Activated T-helper 17 cell treated with anti-CD3 and anti-CD28 coated beads, Interleukin-2, amount 50 U/mL, for 72 hours (primary cell): ENCODE measurements around the gene PDLIM3. TPM values are rescaled to one million over a fixed set of nuclear protein-coding genes. Genes with fewer than 3 reads are reported as not detected.
"Not testable (repeated sequence)": the region's sequence is repeated elsewhere in the genome, so short reads cannot be mapped to it uniquely, and the experiment has no call there.

Experiments
- ATAC-seq: fragments of 150-1000 bp; cut with Tn5 transposase; replicated peaks from 2 replicates; pipeline ENCODE4 v1.10.0; 2021; ENCODE audit warnings: mild to moderate bottlenecking, moderate library complexity
- H3K27ac Mint-ChIP-seq: one replicate; pipeline ENCODE4 v1.8.0; 2022; ENCODE audit warnings: mixed read lengths
- H3K27me3 Mint-ChIP-seq: one replicate; pipeline ENCODE4 v1.8.0; 2022; ENCODE audit warnings: mixed read lengths
- H3K36me3 Mint-ChIP-seq: one replicate; pipeline ENCODE4 v1.8.0; 2022; ENCODE audit warnings: low read depth, mild to moderate bottlenecking, mixed read lengths
- H3K4me1 Mint-ChIP-seq: one replicate; pipeline ENCODE4 v1.8.0; 2022; ENCODE audit warnings: mixed read lengths
- H3K4me3 Mint-ChIP-seq: one replicate; pipeline ENCODE4 v1.8.0; 2022; ENCODE audit warnings: mild to moderate bottlenecking, mixed read lengths
- H3K9me3 Mint-ChIP-seq: one replicate; pipeline ENCODE4 v1.8.0; 2022; ENCODE audit warnings: mixed read lengths
- total RNA-seq, 2 donors: library from RNA; stranded (reverse); gene quantifications; one replicate each; pipeline ENCODE4 v1.2.3, GENCODE V29; 2022

Gene PDLIM3
- total RNA-seq, 2 donors from 2014 or later: not detected

DNA sequence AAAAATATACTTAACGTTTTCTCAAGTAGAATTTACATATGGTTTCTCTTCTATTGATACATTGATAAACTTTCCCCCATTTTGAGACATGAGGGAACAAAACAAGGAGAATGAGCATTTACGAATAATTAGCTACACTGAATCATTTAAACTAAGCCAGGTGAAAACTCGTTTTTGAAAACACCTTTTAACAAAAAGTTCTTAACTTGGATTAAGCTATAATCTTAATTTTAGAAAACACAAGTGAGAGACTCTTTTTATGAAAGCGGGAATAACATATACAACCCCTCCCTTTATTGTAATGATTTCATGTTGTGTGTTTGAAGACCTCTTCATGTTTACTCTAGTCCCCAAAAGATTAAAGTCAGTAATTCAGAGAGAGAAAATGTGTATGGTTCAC is 20.1 kb downstream of the PDLIM3 start:
- peaks cover 43% of the 10 kb centered on the region for H3K27me3 Mint-ChIP-seq
- H3K9me3 Mint-ChIP-seq: no peaks in the 10 kb centered on the region
- H3K4me1 Mint-ChIP-seq: peaks cover 12% of the 10 kb centered on the region
- H3K4me3 Mint-ChIP-seq: no peak overlapping the region
- no peaks in the 10 kb centered on the region for H3K36me3 Mint-ChIP-seq
- H3K27ac Mint-ChIP-seq: no peak overlapping the region
- ATAC-seq: no peak

DNA sequence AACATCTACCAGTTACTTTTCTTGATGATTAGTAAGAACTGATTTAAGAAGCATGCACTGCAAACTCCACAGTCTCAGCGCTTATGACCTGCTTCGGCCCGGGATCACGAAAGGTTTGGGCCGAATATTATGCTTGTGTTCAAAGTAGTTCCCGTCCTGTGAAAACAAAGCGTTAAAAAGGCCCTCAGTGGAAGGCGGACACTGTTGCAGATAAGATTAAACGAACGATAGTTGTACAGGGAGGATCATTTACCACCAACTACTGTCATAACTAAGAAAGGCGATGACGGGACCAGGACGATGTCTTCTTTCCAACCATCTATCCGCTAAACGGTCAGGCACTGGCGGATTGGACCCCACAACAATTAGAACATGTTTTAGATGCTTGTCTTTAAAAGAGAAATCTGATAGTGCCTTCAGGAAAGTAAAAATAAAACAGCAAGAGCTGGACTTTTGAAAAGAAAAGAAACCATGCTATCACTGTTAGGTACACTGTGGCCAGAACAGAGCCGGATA is 21.1 kb downstream of the PDLIM3 start:
- peaks cover 12% of the 10 kb centered on the region for H3K4me1 Mint-ChIP-seq
- ATAC-seq: no peak
- peaks cover 47% of the 10 kb centered on the region for H3K27me3 Mint-ChIP-seq
- H3K27ac Mint-ChIP-seq: no peak overlapping the region
- peak overlapping the region; percentile 46 for H3K4me3 Mint-ChIP-seq
- no peaks in the 10 kb centered on the region for H3K36me3 Mint-ChIP-seq
- no peaks in the 10 kb centered on the region for H3K9me3 Mint-ChIP-seq

DNA sequence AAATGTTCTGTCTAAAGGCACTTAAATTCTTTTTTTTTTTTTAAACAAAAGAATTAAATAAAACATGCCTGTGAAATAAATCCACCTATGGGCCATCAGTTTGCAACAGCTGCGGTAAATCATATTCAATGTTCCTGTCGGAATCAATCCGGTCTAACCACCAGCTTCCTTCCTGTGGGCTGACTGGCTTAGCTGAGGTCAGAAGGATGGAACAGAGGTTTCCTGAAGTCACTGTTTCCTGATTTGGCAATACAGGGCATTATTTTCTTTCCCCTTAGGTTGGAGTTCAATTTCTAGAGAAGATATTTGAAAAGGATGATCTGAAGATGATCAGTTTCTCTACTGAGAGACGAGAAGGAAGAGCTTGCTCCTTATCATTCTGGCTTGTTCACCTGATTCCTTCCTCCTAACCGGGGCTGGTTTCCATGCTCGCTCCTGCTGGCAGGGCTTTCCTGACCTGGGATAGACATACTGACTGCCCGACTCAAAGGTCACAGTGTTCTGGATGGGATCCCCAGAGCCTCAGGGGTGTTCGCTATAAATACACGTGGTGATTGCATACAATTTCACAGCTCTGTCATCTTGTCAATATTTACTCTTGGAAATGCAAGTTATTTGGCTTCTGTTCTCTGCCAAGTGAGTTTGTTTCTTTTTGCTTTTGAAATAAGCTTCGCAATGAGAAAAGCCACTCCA is 21.7 kb downstream of the PDLIM3 start:
- Mint-ChIP-seq H3K27me3 (peaks cover 47% of the 10 kb centered on the region), H3K4me3 (peak overlapping the region; percentile 46), H3K27ac (no peak overlapping the region), H3K9me3 (no peaks in the 10 kb centered on the region), H3K4me1 (peaks cover 12% of the 10 kb centered on the region), H3K36me3 (no peaks in the 10 kb centered on the region)
- ATAC-seq: no peak

DNA sequence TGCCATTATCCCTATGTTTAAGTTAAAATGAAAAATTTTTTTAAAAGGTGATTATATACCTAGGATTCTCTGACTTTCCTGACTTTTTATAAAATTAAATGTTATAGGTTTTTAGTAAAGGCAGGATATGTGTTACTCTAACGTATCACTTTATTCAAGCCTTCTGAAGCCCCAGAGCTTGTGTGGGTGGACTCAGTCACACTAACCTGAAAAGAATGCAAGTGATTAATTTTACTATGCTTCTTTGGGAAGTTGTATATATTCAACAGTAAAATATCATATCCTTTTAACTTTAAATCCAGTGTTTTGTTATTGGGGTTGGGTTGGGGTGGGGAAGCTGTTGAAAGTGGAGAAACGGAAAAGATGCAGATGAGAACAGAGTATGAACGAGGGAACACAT is 22.8 kb downstream of the PDLIM3 start:
- Mint-ChIP-seq H3K4me1 (peaks cover 12% of the 10 kb centered on the region), H3K36me3 (no peaks in the 10 kb centered on the region), H3K9me3 (no peaks in the 10 kb centered on the region), H3K4me3 (peak overlapping the region; percentile 46), H3K27ac (no peak overlapping the region), H3K27me3 (peaks cover 50% of the 10 kb centered on the region)
- no peak for ATAC-seq

DNA sequence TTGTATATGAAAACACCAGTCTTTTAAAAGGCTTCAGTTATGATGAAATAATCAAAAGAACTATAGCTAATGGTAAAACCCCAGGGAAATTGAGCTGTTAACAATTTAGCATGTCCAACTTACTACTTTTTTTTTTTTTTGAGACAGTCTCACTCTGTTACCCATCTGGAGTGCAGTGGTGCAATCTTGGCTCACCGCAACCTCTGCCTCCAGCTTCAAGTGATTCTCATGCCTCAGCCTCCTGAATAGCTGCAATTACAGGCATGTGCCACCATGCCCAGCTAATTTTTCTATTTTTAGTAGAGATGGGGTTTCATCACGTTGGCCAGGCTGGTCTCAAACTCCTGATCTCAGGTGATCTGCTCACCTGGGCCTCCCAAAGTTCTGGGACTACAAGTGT is 24.1 kb downstream of the PDLIM3 start:
- H3K4me3 Mint-ChIP-seq, ATAC-seq, H3K27ac Mint-ChIP-seq, H3K9me3 Mint-ChIP-seq, H3K36me3 Mint-ChIP-seq: not testable (repeated sequence)
- H3K4me1 Mint-ChIP-seq: peaks cover 12% of the 10 kb centered on the region
- H3K27me3 Mint-ChIP-seq: peaks cover 45% of the 10 kb centered on the region

DNA sequence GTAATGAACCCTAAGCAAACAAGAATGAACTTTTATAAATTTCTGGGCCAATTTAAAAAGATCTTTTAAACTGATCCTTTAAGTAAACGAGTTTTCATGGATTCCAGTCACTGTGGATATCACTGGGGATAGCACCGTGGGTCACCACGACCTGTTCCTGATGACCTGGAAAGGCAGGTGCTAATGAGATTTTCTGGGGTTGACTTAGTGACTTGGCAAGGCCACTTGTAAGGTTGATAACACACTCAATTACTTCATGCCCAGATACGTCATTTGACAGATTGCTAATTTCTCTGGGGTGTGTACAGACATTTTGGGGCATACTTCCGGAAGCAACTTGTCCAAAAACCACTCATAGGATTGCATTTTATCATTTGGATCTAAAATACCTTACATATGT is 24.5 kb downstream of the PDLIM3 start:
- Mint-ChIP-seq H3K9me3 (no peaks in the 10 kb centered on the region), H3K4me1 (peaks cover 12% of the 10 kb centered on the region), H3K4me3 (no peak overlapping the region), H3K27me3 (peaks cover 45% of the 10 kb centered on the region), H3K27ac (no peak overlapping the region), H3K36me3 (no peaks in the 10 kb centered on the region)
- ATAC-seq: no peak

DNA sequence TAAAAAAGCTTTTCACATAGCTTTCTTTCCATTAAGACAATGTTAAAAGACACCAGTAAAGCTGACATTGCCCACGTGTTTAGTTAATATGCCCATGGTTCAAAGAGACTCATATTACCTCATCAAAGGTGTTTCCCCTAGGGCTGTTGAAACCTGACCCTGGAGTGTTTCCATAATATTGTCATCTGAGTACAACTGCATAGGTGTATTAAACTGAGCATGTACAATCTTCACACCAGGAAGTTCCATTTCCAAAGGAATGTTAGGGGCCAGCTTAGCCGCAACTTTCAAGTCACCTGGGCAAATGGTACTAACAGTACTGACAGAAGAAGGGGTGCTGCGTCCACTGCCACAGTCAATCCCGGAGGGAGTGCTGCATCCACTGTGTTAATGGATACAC is 27.1 kb downstream of the PDLIM3 start:
- no peaks in the 10 kb centered on the region for H3K36me3 Mint-ChIP-seq
- peaks cover 4% of the 10 kb centered on the region for H3K4me1 Mint-ChIP-seq
- H3K27me3 Mint-ChIP-seq: peaks cover 32% of the 10 kb centered on the region
- H3K9me3 Mint-ChIP-seq: no peaks in the 10 kb centered on the region
- no peak overlapping the region for H3K27ac Mint-ChIP-seq
- no peak overlapping the region for H3K4me3 Mint-ChIP-seq
- ATAC-seq: no peak

DNA sequence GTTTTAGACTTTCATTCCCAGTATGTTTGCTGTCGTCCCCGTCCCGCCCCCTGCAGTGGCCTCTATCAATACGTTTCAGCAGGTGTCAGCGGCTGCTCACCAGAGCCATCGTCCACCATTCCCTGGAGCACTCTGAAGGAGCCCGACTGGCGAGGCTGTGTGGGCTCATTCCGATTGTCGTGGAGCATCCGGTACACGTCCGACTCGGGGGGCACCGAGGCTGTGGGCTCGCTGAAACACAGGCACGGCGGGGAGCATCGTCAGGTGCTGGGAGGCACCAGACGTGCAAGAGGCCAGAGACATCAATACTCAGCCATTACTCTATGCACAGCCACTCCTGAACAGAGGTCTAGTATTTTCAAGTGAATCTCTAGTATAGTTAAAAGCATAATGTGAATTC is 28.9 kb downstream of the PDLIM3 start:
- no peaks in the 10 kb centered on the region for H3K9me3 Mint-ChIP-seq
- no peaks in the 10 kb centered on the region for H3K4me1 Mint-ChIP-seq
- no peak for ATAC-seq
- no peak overlapping the region for H3K27ac Mint-ChIP-seq
- H3K27me3 Mint-ChIP-seq: peaks cover 18% of the 10 kb centered on the region
- no peaks in the 10 kb centered on the region for H3K36me3 Mint-ChIP-seq
- no peak overlapping the region for H3K4me3 Mint-ChIP-seq

DNA sequence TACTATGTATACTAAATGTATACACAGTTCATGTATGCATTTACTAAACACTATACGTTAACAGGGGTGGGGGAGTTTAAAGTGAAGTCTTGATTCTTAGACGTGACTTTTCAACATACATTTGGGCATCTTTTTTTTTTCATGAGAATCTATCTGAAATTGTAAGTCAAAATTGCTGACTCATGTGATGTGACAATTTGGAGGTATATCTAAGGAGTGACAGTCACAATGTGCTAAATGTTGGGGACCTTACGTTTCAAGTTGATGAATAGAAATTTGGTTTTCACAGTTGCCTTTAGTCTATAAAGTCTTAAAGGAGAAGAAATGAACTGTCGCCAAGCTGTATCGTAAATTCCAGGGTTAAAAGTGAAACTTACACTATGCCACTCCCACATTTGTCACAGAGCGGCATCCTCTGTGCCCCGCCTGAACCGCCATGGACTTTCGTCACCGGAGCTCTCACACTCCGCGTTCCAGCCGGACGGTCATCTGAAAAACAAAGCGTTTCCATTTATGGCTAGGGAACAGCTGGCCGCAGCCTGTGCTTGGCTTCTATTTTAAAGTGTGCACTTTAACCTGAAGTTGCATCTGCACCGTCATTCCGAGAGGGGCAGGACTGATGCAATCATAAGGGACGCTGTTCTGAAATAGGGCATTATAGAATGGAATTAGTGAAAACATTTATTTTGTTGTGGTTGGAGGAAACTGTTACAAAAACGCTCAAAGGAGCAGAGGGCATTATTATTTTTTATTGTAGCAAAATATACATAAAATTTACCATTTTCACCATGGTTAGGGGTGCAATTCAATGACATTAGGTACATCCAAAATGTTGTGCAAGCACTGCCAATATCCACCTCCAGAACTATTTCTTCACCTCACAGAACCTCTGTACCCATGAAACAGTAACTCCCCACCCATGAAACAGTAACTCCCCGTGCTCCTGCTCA is 30.9 kb downstream of the PDLIM3 start:
- Mint-ChIP-seq H3K4me1 (no peaks in the 10 kb centered on the region), H3K4me3 (no peak overlapping the region), H3K27me3 (peaks cover 16% of the 10 kb centered on the region), H3K36me3 (no peaks in the 10 kb centered on the region), H3K9me3 (no peaks in the 10 kb centered on the region), H3K27ac (no peak overlapping the region)
- ATAC-seq: no peak

DNA sequence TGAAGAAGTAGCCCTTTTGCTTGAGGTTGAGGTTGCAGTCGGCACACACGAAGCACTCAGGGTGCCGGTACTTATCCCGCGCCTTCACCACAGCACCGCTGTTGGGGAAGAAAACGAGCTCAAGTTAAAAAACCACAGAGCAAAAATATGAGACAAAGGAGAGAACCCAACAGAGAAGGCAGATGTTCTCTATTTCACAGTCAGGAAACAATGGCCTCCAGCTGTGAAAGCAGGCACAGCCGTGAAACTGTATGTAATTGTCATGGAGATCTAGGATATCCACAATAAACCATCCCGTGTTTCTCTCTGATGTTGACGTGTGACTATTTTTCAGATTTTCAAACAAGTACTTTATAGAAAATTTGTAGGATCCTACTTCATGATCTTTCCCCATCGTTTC is 32.9 kb downstream of the PDLIM3 start:
- Mint-ChIP-seq H3K27me3 (peaks cover 13% of the 10 kb centered on the region), H3K36me3 (no peaks in the 10 kb centered on the region), H3K9me3 (no peaks in the 10 kb centered on the region), H3K4me1 (no peaks in the 10 kb centered on the region), H3K27ac (no peak overlapping the region), H3K4me3 (no peak overlapping the region)
- ATAC-seq: no peak

DNA sequence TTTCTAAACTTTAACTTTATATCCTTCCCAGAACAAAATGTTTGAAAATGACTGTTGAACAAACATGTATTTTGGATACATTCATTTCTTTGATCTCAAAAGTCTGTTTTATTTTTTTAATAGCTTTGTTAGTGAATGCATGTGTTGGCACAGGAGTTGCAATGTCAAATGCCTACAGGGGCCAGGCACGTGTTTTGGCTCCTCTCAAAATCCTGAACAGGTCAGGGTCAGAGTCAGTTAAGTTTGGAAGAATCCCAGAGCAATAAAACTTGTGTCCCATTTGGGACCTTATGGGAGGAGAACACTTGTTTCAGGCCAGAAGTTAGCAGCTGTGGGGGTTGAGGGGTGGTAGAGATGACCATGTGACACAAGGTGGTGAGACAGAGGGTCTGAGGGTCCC is 34.7 kb downstream of the PDLIM3 start:
- H3K36me3 Mint-ChIP-seq: no peaks in the 10 kb centered on the region
- H3K27me3 Mint-ChIP-seq: peaks cover 13% of the 10 kb centered on the region
- ATAC-seq: no peak
- H3K27ac Mint-ChIP-seq: no peak overlapping the region
- no peak overlapping the region for H3K4me3 Mint-ChIP-seq
- H3K4me1 Mint-ChIP-seq: no peaks in the 10 kb centered on the region
- no peaks in the 10 kb centered on the region for H3K9me3 Mint-ChIP-seq

DNA sequence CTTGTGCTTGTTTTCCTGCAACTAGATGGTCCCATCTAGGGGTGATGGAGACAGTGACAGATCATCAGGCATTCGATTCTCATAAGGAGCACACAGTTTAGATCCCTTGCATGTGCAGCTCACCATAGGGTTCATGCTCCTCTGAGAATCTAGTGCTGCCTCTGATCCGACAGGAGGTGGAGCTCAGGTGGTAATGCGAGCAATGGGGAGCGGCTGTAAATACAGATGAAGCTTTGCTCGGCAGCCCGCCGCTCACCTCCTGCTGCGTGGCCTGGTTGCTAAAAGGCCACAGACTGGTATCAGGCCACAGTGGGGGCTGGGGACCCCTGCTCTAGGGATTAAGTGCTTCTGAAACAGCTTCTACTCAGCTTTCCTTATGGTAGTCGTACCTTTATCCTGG is 35.3 kb downstream of the PDLIM3 start:
- H3K27ac Mint-ChIP-seq: no peak overlapping the region
- no peaks in the 10 kb centered on the region for H3K36me3 Mint-ChIP-seq
- H3K27me3 Mint-ChIP-seq: peaks cover 13% of the 10 kb centered on the region
- no peaks in the 10 kb centered on the region for H3K9me3 Mint-ChIP-seq
- ATAC-seq: no peak
- H3K4me3 Mint-ChIP-seq: no peak overlapping the region
- no peaks in the 10 kb centered on the region for H3K4me1 Mint-ChIP-seq

DNA sequence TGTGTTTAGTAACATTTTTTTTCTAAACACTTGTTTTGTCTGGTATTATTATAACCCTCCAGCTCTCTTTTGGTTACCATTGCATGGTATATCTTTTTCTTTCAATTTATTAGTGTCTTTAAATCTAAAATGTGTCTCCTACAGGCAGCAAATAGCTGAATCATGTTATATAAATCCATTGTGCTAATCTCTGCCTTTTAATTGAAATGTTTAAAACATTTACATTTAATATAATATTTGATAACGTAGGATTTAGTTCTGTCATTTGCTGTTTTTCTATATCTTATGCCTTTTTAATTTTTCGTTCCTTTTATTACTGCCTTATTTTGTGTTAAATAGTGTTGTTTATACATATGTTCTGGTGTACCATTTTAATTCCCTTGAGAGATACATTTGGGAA is 46.7 kb downstream of the PDLIM3 start:
- no peak for ATAC-seq
- H3K36me3 Mint-ChIP-seq: no peaks in the 10 kb centered on the region
- H3K4me1 Mint-ChIP-seq: no peaks in the 10 kb centered on the region
- H3K4me3 Mint-ChIP-seq: no peak overlapping the region
- peaks cover 37% of the 10 kb centered on the region for H3K27me3 Mint-ChIP-seq
- peaks cover 14% of the 10 kb centered on the region for H3K9me3 Mint-ChIP-seq
- H3K27ac Mint-ChIP-seq: no peak overlapping the region

DNA sequence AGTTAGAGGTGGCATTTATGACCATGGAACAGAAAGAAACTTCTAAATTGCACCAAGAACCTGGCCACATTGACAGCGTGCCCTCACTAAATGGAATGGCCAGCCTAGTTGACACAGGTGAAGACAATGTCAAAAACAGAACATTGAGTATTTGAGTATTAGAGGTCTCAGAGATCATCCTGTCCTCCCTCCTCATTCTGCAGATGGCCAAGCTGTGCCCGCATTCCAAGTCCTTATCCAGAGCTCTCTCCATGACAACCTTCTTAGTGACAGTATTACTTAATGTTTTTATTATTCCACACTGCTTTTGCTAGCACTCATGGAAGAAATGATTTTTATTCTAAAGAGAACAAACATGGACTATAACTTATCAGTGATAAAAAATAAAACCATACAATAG is 53.9 kb downstream of the PDLIM3 start:
- Mint-ChIP-seq H3K27me3 (peaks cover 35% of the 10 kb centered on the region), H3K4me1 (no peaks in the 10 kb centered on the region), H3K36me3 (no peaks in the 10 kb centered on the region), H3K27ac (no peak overlapping the region), H3K9me3 (no peaks in the 10 kb centered on the region), H3K4me3 (no peak overlapping the region)
- no peak for ATAC-seq
